OCI-LY1 (cell line): ENCODE data around the gene ENPP7.

Experiments used
- H2AFZ ChIP-seq: fragments of 200-600 bp; sonication (generic), shearing (Covaris generic); 2 replicates; pipeline ENCODE4 v1.6.0; 2014; ENCODE audit warnings: antibody characterized with exemption, mild to moderate bottlenecking, low read length
- H3F3A ChIP-seq: fragments of 200-600 bp; sonication (generic), shearing (Covaris generic); 2 replicates; pipeline ENCODE4 v1.6.0; 2014; ENCODE audit warnings: mild to moderate bottlenecking, antibody characterized with exemption, low read length, moderate library complexity; ENCODE audit not compliant: insufficient read depth
- H3K27ac ChIP-seq: fragments of 200-600 bp; sonication (generic); 2 replicates; pipeline ENCODE4 v1.5.1; 2014; ENCODE audit warnings: low read length, mixed run types, mild to moderate bottlenecking, low read depth; ENCODE audit not compliant: poor library complexity, severe bottlenecking
- H3K27me3 ChIP-seq: fragments of 200-600 bp; sonication (generic); 2 replicates; pipeline ENCODE4 v1.6.0; 2014; ENCODE audit warnings: antibody characterized with exemption, mild to moderate bottlenecking, low read length, moderate library complexity; ENCODE audit not compliant: insufficient read depth
- H3K36me3 ChIP-seq: fragments of 200-600 bp; sonication (generic); 2 replicates; pipeline ENCODE4 v1.6.1; 2014; ENCODE audit warnings: mild to moderate bottlenecking, antibody characterized with exemption, low read length, moderate library complexity, mixed read lengths; ENCODE audit not compliant: insufficient read depth
- H3K4me1 ChIP-seq: fragments of 200-600 bp; sonication (generic); 2 replicates; pipeline ENCODE4 v1.5.1; 2014; ENCODE audit warnings: mild to moderate bottlenecking, low read length, moderate library complexity; ENCODE audit not compliant: insufficient read depth, severe bottlenecking
- H3K4me2 ChIP-seq: fragments of 200-600 bp; sonication (generic), shearing (Covaris generic); 2 replicates; pipeline ENCODE4 v1.6.1; 2014; ENCODE audit warnings: low read length
- H3K4me3 ChIP-seq: fragments of 200-600 bp; sonication (generic); 2 replicates; pipeline ENCODE4 v1.5.1; 2014; ENCODE audit warnings: low read length, low read depth, mild to moderate bottlenecking, mixed read lengths; ENCODE audit not compliant: poor library complexity, severe bottlenecking
- H3K79me2 ChIP-seq: fragments of 200-600 bp; shearing (Covaris generic); 2 replicates; pipeline ENCODE4 v1.6.1; 2016; ENCODE audit warnings: mixed run types, low read length, mixed read lengths; ENCODE audit not compliant: insufficient read depth
- H3K9ac ChIP-seq: fragments of 200-600 bp; sonication (generic), shearing (Covaris generic); 2 replicates; pipeline ENCODE4 v1.6.1; 2014; ENCODE audit warnings: mild to moderate bottlenecking, low read length, mixed read lengths
- H3K9me2 ChIP-seq: fragments of 200-600 bp; sonication (generic), shearing (Covaris generic); 2 replicates; pipeline ENCODE4 v1.6.1; 2014; ENCODE audit warnings: low read depth, mild to moderate bottlenecking, low read length, mixed read lengths
- H3K9me3 ChIP-seq: fragments of 200-600 bp; shearing (Covaris generic); 2 replicates; pipeline ENCODE4 v1.6.1; 2014; ENCODE audit warnings: low read length, mixed read lengths
- H4K20me1 ChIP-seq: fragments of 200-600 bp; sonication (generic), shearing (Covaris generic); 2 replicates; pipeline ENCODE4 v1.6.0; 2016; ENCODE audit warnings: mild to moderate bottlenecking, low read length; ENCODE audit not compliant: insufficient read depth
- CTCF ChIP-seq: fragments of 200-600 bp; sonication (generic), shearing (Covaris generic); IDR thresholded peaks from 2 replicates; pipeline ENCODE4 v1.5.1; 2017; ENCODE audit warnings: mild to moderate bottlenecking, antibody characterized with exemption, low read length, moderate library complexity, mixed read lengths
- EZH2 ChIP-seq: fragments of 200-600 bp; sonication (generic), shearing (Covaris generic); IDR thresholded peaks from 2 replicates; pipeline ENCODE4 v1.8.0; 2017; ENCODE audit warnings: borderline replicate concordance, mixed run types, mild to moderate bottlenecking, antibody characterized with exemption, low read length, moderate library complexity, mixed read lengths

ENPP7 gene

GRCh38 chr17:79706931-79707850 lies 23.6 kb upstream of the ENPP7 start:
- Histone ChIP-seq H3K9ac (no peak overlapping the region), H3K36me3 (no peaks in the 10 kb centered on the region), H3K27me3 (peaks cover 8% of the 10 kb centered on the region; the same call in 1 of the 2 replicates), H4K20me1 (no peaks in the 10 kb centered on the region), H3K4me1 (no peaks in the 10 kb centered on the region), H3K9me2 (no peaks in the 10 kb centered on the region), H3K27ac (no peak overlapping the region), H3K4me3 (no peak overlapping the region), H3K4me2 (no peak overlapping the region), H3F3A (no peaks in the 10 kb centered on the region), H3K9me3 (no peaks in the 10 kb centered on the region), H3K79me2 (no peaks in the 10 kb centered on the region), H2AFZ (no peak overlapping the region)
- TF ChIP-seq CTCF, result no peak
- no peak for TF ChIP-seq EZH2

GRCh38 chr17:79707931-79708891 lies 22.5 kb upstream of the ENPP7 start:
- peaks cover 6% of the 10 kb centered on the region for H3K4me1 ChIP-seq
- H3K27me3 ChIP-seq, result peaks cover 8% of the 10 kb centered on the region; the same call in 1 of the 2 replicates
- H3K9me3 ChIP-seq, result no peaks in the 10 kb centered on the region
- H3K9me2 ChIP-seq, result no peaks in the 10 kb centered on the region
- no peaks in the 10 kb centered on the region for H3F3A ChIP-seq
- H3K27ac ChIP-seq, result no peak overlapping the region
- H3K79me2 ChIP-seq, result no peaks in the 10 kb centered on the region
- no peak overlapping the region for H3K4me2 ChIP-seq
- H3K9ac ChIP-seq, result no peak overlapping the region
- H2AFZ ChIP-seq, result no peak overlapping the region
- H4K20me1 ChIP-seq, result no peaks in the 10 kb centered on the region
- no peak for TF ChIP-seq EZH2
- peak; percentile 66 for TF ChIP-seq CTCF
- no peak overlapping the region for H3K4me3 ChIP-seq
- H3K36me3 ChIP-seq, result no peaks in the 10 kb centered on the region

GRCh38 chr17:79711715-79712305 lies 18.9 kb upstream of the ENPP7 start:
- Histone ChIP-seq H3K4me2 (no peak overlapping the region), H3K9me2 (no peaks in the 10 kb centered on the region), H3K27ac (no peak overlapping the region), H3K27me3 (no peaks in the 10 kb centered on the region; the same call in 1 of the 2 replicates), H2AFZ (no peak overlapping the region), H3K79me2 (no peaks in the 10 kb centered on the region), H3K4me1 (peaks cover 6% of the 10 kb centered on the region), H3K4me3 (no peak overlapping the region), H3F3A (no peaks in the 10 kb centered on the region), H4K20me1 (no peaks in the 10 kb centered on the region), H3K36me3 (no peaks in the 10 kb centered on the region), H3K9me3 (no peaks in the 10 kb centered on the region), H3K9ac (no peak overlapping the region)
- TF ChIP-seq EZH2 (no peak), CTCF (no peak)
